Tibial nerve (tissue), 4 donors: ENCODE results near the gene SIAE. TPM values are rescaled to one million over a fixed set of nuclear protein-coding genes. Genes with fewer than 3 reads are reported as not detected.

ENCODE experiments used
- DNase-seq, 2 donors: peaks; one replicate each; pipeline ENCODE4 v3.0.0-alpha.2; 2019; ENCODE audit warnings: low spot score in 2 of 2
- H3K27ac ChIP-seq, 4 donors: fragments of 200-600 bp; sonication (generic) in 3 of 4; one replicate each; pipeline ENCODE4 v1.5.1; 2017 to 2019; ENCODE audit warnings: mild to moderate bottlenecking in 1 of 4
- H3K27me3 ChIP-seq, 2 donors: fragments of 200-600 bp; sonication (generic) in 1 of 2; one replicate each; pipeline versions ENCODE4 v1.5.1 to v1.6.0; 2017 to 2019
- H3K36me3 ChIP-seq, 3 donors: fragments of 200-600 bp; sonication (generic); one replicate each; pipeline ENCODE4 v1.5.1; 2018 to 2019
- H3K4me1 ChIP-seq, 4 donors: fragments of 200-600 bp; sonication (generic) in 3 of 4; one replicate each; pipeline ENCODE4 v1.5.1; 2017 to 2019
- H3K4me3 ChIP-seq, 4 donors: fragments of 200-600 bp; sonication (generic) in 3 of 4; one replicate each; pipeline ENCODE4 v1.5.1; 2017 to 2019; ENCODE audit warnings: mild to moderate bottlenecking in 1 of 4, moderate library complexity in 1 of 4
- H3K9me3 ChIP-seq, 4 donors: fragments of 200-600 bp; sonication (generic) in 3 of 4; one replicate each; pipeline ENCODE4 v1.5.1; 2017 to 2019
- CTCF ChIP-seq, 5 experiments: fragments of 200-600 bp in 3 of 5; fragments of 450-650 bp in 2 of 5; sonication (generic) in 3 of 5; IDR thresholded peaks; one replicate each; pipeline ENCODE4 v1.5.1; 2016 to 2019; ENCODE audit warnings: antibody characterized with exemption in 5 of 5, mild to moderate bottlenecking in 3 of 5, moderate library complexity in 2 of 5
- EP300 ChIP-seq, 2 donors: sonication (generic); formaldehyde crosslinking; IDR thresholded peaks; one replicate each; pipeline ENCODE4 v1.6.1; 2017; ENCODE audit warnings: antibody characterized with exemption in 2 of 2, mild to moderate bottlenecking in 1 of 2
- POLR2A ChIP-seq, 2 donors: fragments of 450-650 bp; IDR thresholded peaks; one replicate each; pipeline ENCODE4 v1.6.1; 2017; ENCODE audit warnings: antibody characterized with exemption in 2 of 2, mild to moderate bottlenecking in 2 of 2, moderate library complexity in 2 of 2
- WGBS, 2 donors: methylation state at CpG; one replicate each; pipeline ENCODE4 v1.1.5; 2018; 5-methylcytosine and 5-hydroxymethylcytosine counted together
- total RNA-seq, 4 donors: library from RNA; depleted of rRNA; stranded (reverse); fragments of >200 nt; gene quantifications; one replicate each; pipeline ENCODE4 v1.1.0, GENCODE V29; 2016

Gene SIAE
- total RNA-seq, 4 donors from 2014 or later = 6.5 to 20.0 (median 8.2) TPM

GRCh38 chr11:124717786-124718651 lies 44.5 kb upstream of the SIAE start:
- 1 to 2% methylated on average over 45 of the region's 45 CpGs for WGBS, 2 donors
- H3K36me3 ChIP-seq = no peaks in the 10 kb centered on the region
- no peak for DNase-seq
- peak overlapping the region; percentile 11 to 49 (median 25) for H3K4me3 ChIP-seq
- H3K4me1 ChIP-seq = peaks cover 0 to 19% (median 5%) of the 10 kb centered on the region in 4 donors
- no peak overlapping the region for H3K27ac ChIP-seq
- H3K27me3 ChIP-seq = peaks cover 0 to 76% of the 10 kb centered on the region in 2 donors
- no peak for TF ChIP-seq EP300 (IDR thresholded peaks at IDR 0.05)
- H3K9me3 ChIP-seq = no peaks in the 10 kb centered on the region

GRCh38 chr11:124717421-124717785 lies 43.9 kb upstream of the SIAE start:
- Histone ChIP-seq H3K4me3 (peak overlapping the region in 1 of 4 donors; percentile 49), H3K27ac (no peak overlapping the region)

GRCh38 chr11:124716591-124716990 lies 43.1 kb upstream of the SIAE start:
- TF ChIP-seq EP300 (IDR thresholded peaks at IDR 0.05) (no peak), POLR2A (IDR thresholded peaks at IDR 0.05) (no peak), CTCF (IDR thresholded peaks at IDR 0.05) (no peak)
- Histone ChIP-seq H3K27ac (no peak overlapping the region), H3K36me3 (no peaks in the 10 kb centered on the region), H3K9me3 (no peaks in the 10 kb centered on the region), H3K4me3 (no peak overlapping the region), H3K27me3 (peaks cover 0 to 62% of the 10 kb centered on the region in 2 donors), H3K4me1 (peaks cover 0 to 19% (median 5%) of the 10 kb centered on the region in 4 donors)
- DNase-seq = no peak
- WGBS, 2 donors = 49 to 57% methylated on average over 3 of the region's 3 CpGs

More at GRCh38 chr11:124717421-124717785, 43.9 kb upstream of the SIAE start:
- peaks cover 0 to 70% of the 10 kb centered on the region in 2 donors for H3K27me3 ChIP-seq
- H3K36me3 ChIP-seq = no peaks in the 10 kb centered on the region
- H3K9me3 ChIP-seq = no peaks in the 10 kb centered on the region
- DNase-seq = no peak
- peaks cover 0 to 19% (median 5%) of the 10 kb centered on the region in 4 donors for H3K4me1 ChIP-seq
- 38 to 46% methylated on average over 7 of the region's 7 CpGs for WGBS, 2 donors
- TF ChIP-seq EP300 (IDR thresholded peaks at IDR 0.05) = no peak
- no peak for TF ChIP-seq CTCF (IDR thresholded peaks at IDR 0.05)
- no peak for TF ChIP-seq POLR2A (IDR thresholded peaks at IDR 0.05)

- H3K4me3 ChIP-seq = no peak overlapping the region
- no peak for DNase-seq
- H3K36me3 ChIP-seq = no peaks in the 10 kb centered on the region
- H3K9me3 ChIP-seq = peaks cover 0 to 10% (median 0%) of the 10 kb centered on the region in 4 donors
- 82 to 89% methylated on average over 3 of the region's 3 CpGs for WGBS, 2 donors
- peaks cover 0 to 2% (median 0%) of the 10 kb centered on the region in 4 donors for H3K4me1 ChIP-seq
- H3K27me3 ChIP-seq = peaks cover 0 to 22% of the 10 kb centered on the region in 2 donors
- TF ChIP-seq EP300 (IDR thresholded peaks at IDR 0.05) (no peak), POLR2A (IDR thresholded peaks at IDR 0.05) (no peak), CTCF (IDR thresholded peaks at IDR 0.05) (no peak)
- H3K27ac ChIP-seq = no peak overlapping the region
Measured at GRCh38 chr11:124712392-124712791, 38.9 kb upstream of the SIAE start.

- DNase-seq = no peak
- Histone ChIP-seq H3K36me3 (no peaks in the 10 kb centered on the region), H3K4me1 (no peaks in the 10 kb centered on the region), H3K4me3 (no peak overlapping the region), H3K27ac (no peak overlapping the region), H3K27me3 (no peaks in the 10 kb centered on the region), H3K9me3 (peaks cover 0 to 17% (median 0%) of the 10 kb centered on the region in 4 donors)
- TF ChIP-seq POLR2A (IDR thresholded peaks at IDR 0.05) (no peak), EP300 (IDR thresholded peaks at IDR 0.05) (no peak), CTCF (IDR thresholded peaks at IDR 0.05) (no peak)
- 80 to 91% methylated on average over 4 of the region's 4 CpGs for WGBS, 2 donors
Measured at GRCh38 chr11:124707829-124708228, 34.3 kb upstream of the SIAE start.
